ENCODE data around the gene ZNF594.
"Not testable (repeated sequence)": the region's sequence is repeated elsewhere in the genome, so short reads cannot be mapped to it uniquely, and the experiment has no call there.

Gene ZNF594

DNA sequence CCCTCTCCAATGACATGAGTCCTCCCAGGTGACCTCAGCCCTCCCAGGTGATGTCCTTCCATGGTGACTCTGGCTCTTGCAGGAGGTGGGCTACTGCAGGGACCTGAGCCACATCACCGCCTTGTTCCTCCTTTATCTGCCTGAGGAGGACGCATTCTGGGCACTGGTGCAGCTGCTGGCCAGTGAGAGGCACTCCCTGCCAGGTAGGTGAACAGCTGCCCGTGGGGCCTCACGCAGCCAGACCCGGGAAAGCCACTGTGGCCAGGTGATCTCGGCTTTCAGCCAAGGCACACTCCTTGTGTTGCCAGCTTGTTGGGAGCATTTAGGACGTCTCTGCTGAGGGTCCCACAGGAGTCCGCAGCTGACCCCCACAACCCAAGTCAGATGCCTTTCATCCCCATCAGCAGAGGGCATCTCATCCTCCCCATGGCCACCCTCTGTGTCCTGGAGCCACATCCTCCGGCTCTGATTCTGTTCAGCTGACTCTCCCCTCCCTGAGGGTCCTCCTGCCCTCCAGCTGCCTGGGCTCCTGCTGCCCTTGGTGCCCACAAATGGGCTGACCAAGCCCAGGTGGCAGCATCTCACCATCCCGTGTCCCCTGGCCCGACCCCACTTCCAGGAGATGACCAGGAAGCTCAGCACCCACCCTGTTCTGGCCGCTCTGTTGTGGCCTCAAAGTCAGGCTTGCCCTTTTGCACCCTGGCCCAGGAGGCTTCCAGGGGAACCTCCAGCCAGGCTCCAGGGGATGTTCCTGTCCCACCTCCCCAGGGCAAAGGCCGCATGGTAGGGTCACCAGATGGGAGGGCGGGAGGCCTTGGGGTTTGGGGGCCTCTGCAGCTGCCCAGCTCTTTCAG lies 55.7 kb downstream of the ZNF594 start:
- DNase-seq: no peak

DNA sequence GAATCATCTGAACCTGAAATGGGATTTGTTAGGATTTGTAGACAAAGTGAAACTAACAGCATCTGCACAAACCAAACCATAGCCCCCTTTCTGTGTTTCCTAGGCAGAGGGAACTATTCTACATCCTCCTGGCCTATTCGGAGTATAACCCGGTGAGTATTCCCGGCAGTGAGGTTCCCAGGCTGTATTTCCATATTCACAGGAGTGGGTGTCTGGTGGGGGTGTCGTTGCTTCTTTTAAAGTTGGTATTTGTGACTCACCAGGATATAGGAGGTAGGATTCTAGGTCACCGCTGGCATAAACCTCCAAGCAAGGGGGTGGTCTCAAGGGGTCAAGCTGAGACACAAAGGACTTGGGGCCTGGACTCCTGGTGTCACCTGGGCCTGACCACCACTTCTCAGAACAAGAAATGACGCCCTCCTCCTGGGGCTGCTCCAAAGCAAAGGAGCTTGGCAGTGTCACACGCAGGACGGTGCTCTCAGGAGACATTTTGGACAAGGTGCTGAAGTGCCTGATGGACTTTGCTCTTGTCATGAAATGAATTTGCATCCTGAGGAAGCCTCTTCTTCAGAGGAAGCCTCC lies 56.4 kb downstream of the ZNF594 start:
- DNase-seq: not testable (repeated sequence)

DNA sequence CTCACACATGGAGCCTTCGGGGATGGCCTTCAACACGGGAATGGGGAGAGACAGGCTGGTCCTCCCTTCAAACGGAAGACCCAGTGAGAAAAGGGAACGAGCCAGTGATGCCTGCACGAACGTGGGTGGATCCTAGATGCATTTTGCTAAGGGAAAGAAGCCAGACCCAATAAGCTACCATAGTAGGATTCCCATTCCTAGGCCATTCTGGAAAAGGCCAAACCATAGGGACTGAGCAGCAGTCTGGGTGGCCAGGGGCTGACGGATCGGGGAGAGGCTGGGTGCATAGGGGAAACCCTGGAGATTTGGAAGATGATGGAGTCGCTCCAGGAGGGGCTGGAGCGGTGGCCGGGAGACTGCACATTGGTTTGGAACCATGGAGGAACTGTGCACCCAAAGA lies 57.1 kb downstream of the ZNF594 start:
- not testable (repeated sequence) for DNase-seq

DNA sequence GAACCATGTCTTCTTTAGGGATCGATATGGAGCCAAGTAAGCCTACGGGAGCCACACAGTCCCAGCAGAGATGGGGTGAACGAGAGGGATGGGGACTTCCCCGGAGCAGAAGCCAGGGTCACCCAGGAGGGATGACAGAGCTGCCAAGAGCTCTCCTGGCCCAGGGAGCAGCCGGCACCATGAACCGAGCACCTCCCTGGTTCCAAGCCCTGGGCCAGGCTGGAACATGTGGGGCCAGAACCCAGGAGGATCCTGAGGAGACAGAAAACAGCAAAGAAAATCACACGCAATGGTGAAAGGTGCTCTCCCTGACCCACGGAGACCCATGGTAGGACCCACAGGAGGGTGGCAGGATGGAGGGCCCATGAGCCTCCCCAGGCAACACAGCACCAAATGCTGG lies 57.7 kb downstream of the ZNF594 start:
- not testable (repeated sequence) for DNase-seq

GRCh38 chr17:5133311-5133710 lies 58.4 kb downstream of the ZNF594 start:
- no peak for DNase-seq

GRCh38 chr17:5132503-5133225 lies 59.0 kb downstream of the ZNF594 start:
- DNase-seq: not testable (repeated sequence)

- not testable (repeated sequence) for DNase-seq
Observed at GRCh38 chr17:5131799-5132502, 59.7 kb downstream of the ZNF594 start.

DNA sequence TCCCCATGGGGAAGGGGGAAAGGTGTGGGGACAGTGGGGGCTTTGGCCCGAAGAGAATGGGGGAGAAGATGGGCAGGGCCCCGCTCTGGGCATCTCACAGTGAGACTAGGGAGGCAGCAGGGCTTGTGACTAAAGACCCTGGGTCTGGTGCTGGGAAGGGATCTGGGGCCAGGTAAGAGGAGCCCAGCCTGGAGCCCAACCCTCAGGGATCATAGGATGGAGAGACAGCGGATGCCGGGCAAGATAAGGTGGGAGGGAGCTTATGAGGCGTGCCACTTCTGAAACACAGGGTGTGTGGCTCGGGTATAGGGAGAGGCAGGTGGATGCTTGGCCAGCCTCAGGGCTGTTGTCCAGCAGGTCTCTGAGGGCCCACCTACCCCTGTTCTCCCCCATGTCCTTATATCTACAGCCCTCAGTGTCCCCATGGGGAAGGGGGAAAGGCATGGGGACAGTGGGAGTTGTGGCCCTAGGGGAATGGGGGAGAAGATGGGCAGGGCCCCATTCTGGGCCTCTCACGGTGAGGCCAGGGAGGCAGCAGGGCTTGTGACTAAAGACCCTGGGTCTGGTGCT lies 60.4 kb downstream of the ZNF594 start:
- DNase-seq: no peak

GRCh38 chr17:5130687-5131086 lies 61.0 kb downstream of the ZNF594 start:
- not testable (repeated sequence) for DNase-seq

GRCh38 chr17:5130261-5130660 lies 61.4 kb downstream of the ZNF594 start:
- DNase-seq: not testable (repeated sequence)

GRCh38 chr17:5129770-5130169 lies 61.9 kb downstream of the ZNF594 start:
- not testable (repeated sequence) for DNase-seq

Data from NCI-H345 (cell line).